ENCODE results near the gene ITM2C. TPM values are rescaled to one million over a fixed set of nuclear protein-coding genes. Genes with fewer than 3 reads are reported as not detected.

ITM2C gene
- polyA plus RNA-seq, 3 donors: 1.4 to 3.2 (median 2.9) TPM

- WGBS (ENCODE audit: insufficient coverage): 75% methylated on average over 4 of the region's 6 CpGs
- Histone ChIP-seq H3K79me2 (ENCODE audit: insufficient read depth, low read length) (no peaks in the 10 kb centered on the region), H3K9me3 (replicated peaks in 1 of 2; ENCODE audit: control insufficient read depth in 1 of 2, insufficient read depth in 1 of 2, low read length in 2 of 2) (no peaks in the 10 kb centered on the region), H2AFZ (ENCODE audit: insufficient read depth, low read depth, low read length, poor library complexity, severe bottlenecking) (peak overlapping the region; percentile 15), H3K9ac (ENCODE audit: insufficient read depth, low read length, poor library complexity, severe bottlenecking) (no peak overlapping the region), H3K27me3 (ENCODE audit: control insufficient read depth in 2 of 2, insufficient read depth in 2 of 2, low read length in 2 of 2) (no peaks in the 10 kb centered on the region), H3K4me1 (ENCODE audit: control insufficient read depth in 1 of 2, insufficient read depth in 2 of 2, low read length in 2 of 2) (peaks cover 23 to 26% of the 10 kb centered on the region in 2 donors), H3K4me3 (replicated peaks in 1 of 3; ENCODE audit: low read depth in 2 of 3, low read length in 3 of 3) (no peak overlapping the region), H3K36me3 (replicated peaks in 1 of 2; ENCODE audit: control insufficient read depth in 1 of 2, insufficient read depth in 2 of 2, low read length in 2 of 2) (no peaks in the 10 kb centered on the region), H4K20me1 (ENCODE audit: insufficient read depth, low read length) (no peaks in the 10 kb centered on the region), H3K4me2 (replicated peaks; ENCODE audit: extremely low read depth, low read length, poor library complexity, severe bottlenecking) (no peak overlapping the region), H3K27ac (ENCODE audit: low read depth in 1 of 2, low read length in 2 of 2) (no peak overlapping the region)
- no peak overlapping the region for H3K27ac Mint-ChIP-seq
- H3K9me3 Mint-ChIP-seq: peaks cover 3 to 7% (median 3%) of the 10 kb centered on the region in 7 donors
- H3K36me3 Mint-ChIP-seq: no peaks in the 10 kb centered on the region
- no peak overlapping the region for H3K4me3 Mint-ChIP-seq
- no peak for DNase-seq
- no peak for TF ChIP-seq CTCF (IDR thresholded peaks at IDR 0.05)
- H3K4me1 Mint-ChIP-seq: peaks cover 31% of the 10 kb centered on the region
- intact Hi-C loops (cut with micrococcal nuclease): no loop called here
- peaks cover 0 to 3% (median 2%) of the 10 kb centered on the region in 3 donors for H3K27me3 Mint-ChIP-seq (ENCODE audit: low read depth in 3 of 3)
Measured at GRCh38 chr2:230895536-230896345, 31.0 kb downstream of the ITM2C start.

- no peak overlapping the region for H3K27ac Mint-ChIP-seq
- DNase-seq: no peak
- intact Hi-C loops (cut with micrococcal nuclease): no loop called here
- H3K4me1 Mint-ChIP-seq: peaks cover 28% of the 10 kb centered on the region
- H3K4me2 ChIP-seq (replicated peaks; ENCODE audit: extremely low read depth, low read length, poor library complexity, severe bottlenecking): no peak overlapping the region
- H3K4me3 Mint-ChIP-seq: no peak overlapping the region
- peaks cover 2 to 6% (median 3%) of the 10 kb centered on the region in 3 donors for H3K27me3 Mint-ChIP-seq (ENCODE audit: low read depth in 3 of 3)
- H2AFZ ChIP-seq (ENCODE audit: insufficient read depth, low read depth, low read length, poor library complexity, severe bottlenecking): no peak overlapping the region
- no peaks in the 10 kb centered on the region for H3K36me3 Mint-ChIP-seq
- no peaks in the 10 kb centered on the region for H3K36me3 ChIP-seq (replicated peaks in 1 of 2; ENCODE audit: control insufficient read depth in 1 of 2, insufficient read depth in 2 of 2, low read length in 2 of 2)
- H3K9me3 ChIP-seq (replicated peaks in 1 of 2; ENCODE audit: control insufficient read depth in 1 of 2, insufficient read depth in 1 of 2, low read length in 2 of 2): no peaks in the 10 kb centered on the region
- no peaks in the 10 kb centered on the region for H3K27me3 ChIP-seq (ENCODE audit: control insufficient read depth in 2 of 2, insufficient read depth in 2 of 2, low read length in 2 of 2)
- peaks cover 3 to 7% (median 3%) of the 10 kb centered on the region in 7 donors for H3K9me3 Mint-ChIP-seq
- H3K9ac ChIP-seq (ENCODE audit: insufficient read depth, low read length, poor library complexity, severe bottlenecking): no peak overlapping the region
- no peaks in the 10 kb centered on the region for H3K79me2 ChIP-seq (ENCODE audit: insufficient read depth, low read length)
- WGBS (ENCODE audit: insufficient coverage): 94% methylated on average over 13 of the region's 19 CpGs
- H4K20me1 ChIP-seq (ENCODE audit: insufficient read depth, low read length): no peaks in the 10 kb centered on the region
- no peak overlapping the region for H3K4me3 ChIP-seq (replicated peaks in 1 of 3; ENCODE audit: low read depth in 2 of 3, low read length in 3 of 3)
- no peak for TF ChIP-seq CTCF (IDR thresholded peaks at IDR 0.05)
- H3K4me1 ChIP-seq (ENCODE audit: control insufficient read depth in 1 of 2, insufficient read depth in 2 of 2, low read length in 2 of 2): peaks cover 23 to 26% of the 10 kb centered on the region in 2 donors
- H3K27ac ChIP-seq (ENCODE audit: low read depth in 1 of 2, low read length in 2 of 2): no peak overlapping the region
Measured at GRCh38 chr2:230896346-230897115, 31.8 kb downstream of the ITM2C start.

Measured in CD14-positive monocyte (primary cell).